Hepatocyte (in vitro differentiated cells): Measurements from ENCODE around the gene SRRM2.

ENCODE experiments used
- EZH2 ChIP-seq: fragments of 200-600 bp; sonication (generic); IDR thresholded peaks from 2 replicates; pipeline ENCODE4 v1.6.1; 2016; ENCODE audit warnings: antibody characterized with exemption, mild to moderate bottlenecking, borderline replicate concordance
- EZH2phosphoT487 ChIP-seq: fragments of 200-600 bp; sonication (generic); IDR thresholded peaks from one replicate; pipeline ENCODE4 v1.6.1; 2018; ENCODE audit warnings: antibody characterized with exemption, mild to moderate bottlenecking, low read depth, moderate library complexity; ENCODE audit not compliant: unreplicated experiment, severe bottlenecking
- TF ChIP-seq, protein P1 (sequence below): fragments of 200-600 bp; sonication (generic); IDR thresholded peaks from 2 replicates; pipeline ENCODE4 v1.5.1; 2016; ENCODE audit warnings: antibody characterized with exemption, mild to moderate bottlenecking; ENCODE audit not compliant: poor library complexity

DNA sequence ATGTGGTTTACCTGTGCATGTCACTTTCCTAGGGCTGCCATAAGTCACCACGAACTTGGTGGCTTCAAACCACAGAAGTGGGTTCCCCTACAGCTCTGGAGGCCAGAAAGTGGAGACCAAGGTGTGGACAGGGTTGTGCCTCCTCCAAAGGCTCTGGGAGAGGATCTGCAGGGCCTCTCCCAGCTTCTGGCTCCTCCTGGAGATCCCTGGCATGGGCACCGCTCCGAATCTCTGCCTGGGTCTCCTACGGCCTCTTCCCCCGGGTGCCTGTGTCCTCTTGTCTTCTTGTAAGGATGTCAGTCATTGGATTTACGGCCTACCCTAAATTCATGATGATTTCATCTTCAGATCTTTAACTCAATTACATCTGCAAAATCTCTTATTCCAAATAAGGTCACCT is 2.5 kb upstream of the SRRM2 start:
- TF ChIP-seq EZH2phosphoT487 (no peak), EZH2 (no peak)
- TF ChIP-seq, protein P1, sequence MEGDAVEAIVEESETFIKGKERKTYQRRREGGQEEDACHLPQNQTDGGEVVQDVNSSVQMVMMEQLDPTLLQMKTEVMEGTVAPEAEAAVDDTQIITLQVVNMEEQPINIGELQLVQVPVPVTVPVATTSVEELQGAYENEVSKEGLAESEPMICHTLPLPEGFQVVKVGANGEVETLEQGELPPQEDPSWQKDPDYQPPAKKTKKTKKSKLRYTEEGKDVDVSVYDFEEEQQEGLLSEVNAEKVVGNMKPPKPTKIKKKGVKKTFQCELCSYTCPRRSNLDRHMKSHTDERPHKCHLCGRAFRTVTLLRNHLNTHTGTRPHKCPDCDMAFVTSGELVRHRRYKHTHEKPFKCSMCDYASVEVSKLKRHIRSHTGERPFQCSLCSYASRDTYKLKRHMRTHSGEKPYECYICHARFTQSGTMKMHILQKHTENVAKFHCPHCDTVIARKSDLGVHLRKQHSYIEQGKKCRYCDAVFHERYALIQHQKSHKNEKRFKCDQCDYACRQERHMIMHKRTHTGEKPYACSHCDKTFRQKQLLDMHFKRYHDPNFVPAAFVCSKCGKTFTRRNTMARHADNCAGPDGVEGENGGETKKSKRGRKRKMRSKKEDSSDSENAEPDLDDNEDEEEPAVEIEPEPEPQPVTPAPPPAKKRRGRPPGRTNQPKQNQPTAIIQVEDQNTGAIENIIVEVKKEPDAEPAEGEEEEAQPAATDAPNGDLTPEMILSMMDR = no peak
